GM21423 (cell line): ENCODE results near the gene PUM2.
"Not testable (repeated sequence)": the region's sequence is repeated elsewhere in the genome, so short reads cannot be mapped to it uniquely, and the experiment has no call there.

Source experiments
- ATAC-seq: cut with Tn5 transposase; IDR thresholded peaks from one replicate; pipeline ENCODE4 v1.9.1; 2021; ENCODE audit warnings: mild to moderate bottlenecking, moderate library complexity; ENCODE audit not compliant: unreplicated experiment

Gene PUM2

DNA sequence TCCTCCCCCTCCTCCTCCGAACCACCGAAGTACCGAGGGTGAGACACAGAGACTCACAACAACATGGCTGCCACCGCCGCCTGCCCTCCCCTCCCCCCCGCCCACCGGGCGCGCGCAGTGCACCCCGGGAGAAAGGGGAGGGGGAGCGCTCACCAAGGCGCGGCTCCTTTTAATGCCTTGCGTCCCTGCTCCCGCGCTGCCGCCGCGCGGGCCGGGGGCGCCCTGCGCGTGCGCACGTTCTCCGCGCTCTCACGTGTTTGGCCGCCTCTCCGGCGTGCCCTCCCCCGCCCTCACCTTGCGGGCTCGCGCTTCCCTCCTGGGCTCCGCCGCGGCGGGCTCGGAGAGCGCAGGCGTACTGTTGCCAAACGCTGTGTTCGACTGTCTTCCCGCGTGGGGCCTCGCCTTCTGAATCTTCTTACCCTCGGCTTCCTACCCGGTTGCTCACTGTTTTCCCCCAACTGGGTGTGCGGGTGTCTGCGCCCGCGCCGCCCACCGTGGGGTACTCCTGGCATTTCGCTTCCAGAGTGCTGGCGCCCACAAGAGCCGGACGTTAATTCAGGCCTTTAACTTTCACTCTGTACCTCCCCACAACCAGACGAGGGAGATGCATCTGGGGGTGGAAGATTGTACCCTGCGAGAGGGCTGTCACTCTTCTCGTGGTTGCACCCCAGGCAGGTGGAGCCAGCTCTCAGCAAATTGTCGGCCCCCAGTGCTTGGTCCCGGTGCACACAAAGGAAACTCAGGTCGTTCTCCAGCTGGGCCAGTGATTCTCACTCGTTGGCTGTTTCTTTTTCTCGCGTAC, at the start of gene PUM2:
TSS of gene PUM2 (minus strand) at position 92 of the 802 bp plus-strand sequence. CDS start 23,484 bp downstream, outside the sequence.
- peak; percentile 80 for ATAC-seq

- ATAC-seq, result no peak
Observed at GRCh38 chr2:20400306-20400705, 49.7 kb upstream of the PUM2 start.

DNA sequence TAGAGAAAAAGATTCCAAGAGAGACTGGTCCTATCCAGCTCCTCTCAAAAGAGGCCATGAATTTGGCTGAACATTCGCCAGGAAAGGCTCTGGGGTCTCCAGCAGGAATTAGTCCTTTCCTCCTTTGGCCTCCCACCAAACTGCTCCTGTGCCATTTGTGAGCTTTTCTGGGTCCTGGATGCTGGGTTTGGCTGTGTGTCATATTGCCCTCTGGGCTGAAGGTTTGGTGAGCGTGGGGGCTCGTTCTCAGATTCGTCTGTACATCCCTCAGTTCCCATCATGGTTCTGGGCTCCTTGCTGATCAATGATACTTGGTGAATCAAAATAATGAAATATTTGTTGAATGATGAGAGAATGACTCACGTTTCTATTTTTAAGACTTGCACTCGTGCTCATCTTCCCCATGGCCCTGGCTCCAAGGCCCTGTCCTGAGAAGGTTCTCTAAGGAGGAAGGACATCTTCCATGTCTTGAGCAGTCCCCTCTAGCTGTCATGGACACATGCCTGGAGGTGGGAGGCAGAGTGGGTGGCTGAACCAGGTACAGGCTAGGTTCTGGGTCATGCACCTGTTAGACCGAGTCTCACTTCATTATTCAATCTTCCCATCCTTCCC, 48.4 kb upstream of the PUM2 start:
- no peak for ATAC-seq

- ATAC-seq, result no peak
Observed at GRCh38 chr2:20397811-20398447, 47.3 kb upstream of the PUM2 start.

DNA sequence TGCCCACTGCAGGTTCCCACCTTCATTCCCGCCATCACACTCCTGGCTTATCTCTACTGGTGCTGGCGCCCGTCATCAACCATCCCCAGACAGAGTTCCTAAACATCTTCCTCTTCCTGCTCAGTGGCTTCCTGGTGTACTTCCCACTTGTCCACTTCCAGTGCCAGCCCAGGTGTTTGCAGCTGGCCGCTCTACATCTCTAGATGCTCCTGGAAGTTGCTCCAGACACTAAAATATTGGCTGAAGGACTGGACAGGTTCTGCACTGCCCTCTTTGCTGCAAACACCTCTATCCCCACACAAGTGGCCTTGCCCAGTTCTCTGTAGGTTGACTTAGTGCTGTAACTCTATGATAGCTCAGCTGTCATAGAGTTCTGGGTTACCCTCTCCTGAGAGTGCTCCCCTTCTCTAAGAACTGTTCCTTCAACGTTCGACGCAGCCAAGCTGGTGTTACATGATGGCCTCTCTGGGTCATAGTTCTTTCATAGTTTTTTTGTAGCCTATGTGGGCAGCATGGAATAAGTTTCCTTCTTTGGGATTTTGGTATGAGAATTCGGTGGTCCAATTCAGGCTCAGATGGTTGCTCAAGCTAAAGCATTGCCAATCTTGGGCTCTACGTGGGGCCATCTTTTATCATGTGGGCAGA, 45.8 kb upstream of the PUM2 start:
- no peak for ATAC-seq

DNA sequence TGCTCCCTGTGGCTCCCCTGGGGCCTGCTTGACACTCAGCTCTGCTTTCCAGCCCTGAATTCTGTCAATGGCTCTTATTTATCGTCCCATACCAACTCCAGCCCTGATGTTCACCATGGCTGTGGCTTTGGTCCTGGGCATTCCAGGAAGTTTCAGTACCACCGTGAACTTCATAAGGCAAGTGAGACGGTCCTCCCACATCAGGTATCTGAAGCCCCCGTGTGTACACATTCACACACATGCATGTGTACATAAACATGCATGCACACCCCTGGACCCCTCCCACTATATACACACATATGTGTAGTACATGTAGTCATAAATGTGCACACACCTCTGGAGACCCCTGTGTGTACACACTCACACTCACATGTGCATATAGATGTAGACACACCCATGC, 43.3 kb upstream of the PUM2 start:
- ATAC-seq, result no peak

- ATAC-seq, result no peak
Observed at GRCh38 chr2:20391951-20392699, 41.5 kb upstream of the PUM2 start.

GRCh38 chr2:20390524-20391123, 40.0 kb upstream of the PUM2 start:
- no peak for ATAC-seq

- ATAC-seq, result no peak
Observed at GRCh38 chr2:20384953-20385352, 34.3 kb upstream of the PUM2 start.

- no peak for ATAC-seq
Observed at GRCh38 chr2:20382965-20383810, 32.5 kb upstream of the PUM2 start.

DNA sequence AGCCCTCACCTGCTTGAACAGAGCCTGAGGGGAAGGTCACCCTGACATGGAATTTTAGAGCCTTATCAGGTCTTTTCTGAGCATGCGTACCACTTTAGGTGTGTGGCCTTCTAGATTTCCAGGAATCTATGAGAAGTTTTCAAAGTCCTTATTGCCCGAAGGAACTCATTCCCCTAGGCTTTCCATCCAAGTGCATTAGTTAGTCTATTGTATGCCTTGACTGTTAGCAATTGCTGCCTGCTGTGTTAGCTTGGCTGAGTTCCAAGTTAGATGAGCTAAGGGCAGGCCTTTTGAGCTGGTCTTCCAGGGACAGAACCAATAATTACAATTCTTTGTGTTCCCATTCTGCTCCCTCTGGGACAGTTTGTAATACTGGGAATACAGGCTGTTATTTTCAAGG, 30.8 kb upstream of the PUM2 start:
- ATAC-seq, result no peak

GRCh38 chr2:20378891-20379519, 28.4 kb upstream of the PUM2 start:
- no peak for ATAC-seq

- no peak for ATAC-seq
Observed at GRCh38 chr2:20378341-20378740, 27.7 kb upstream of the PUM2 start.

GRCh38 chr2:20377741-20378140, 27.1 kb upstream of the PUM2 start:
- no peak for ATAC-seq

GRCh38 chr2:20374982-20375381, 24.3 kb upstream of the PUM2 start:
- not testable (repeated sequence) for ATAC-seq

DNA sequence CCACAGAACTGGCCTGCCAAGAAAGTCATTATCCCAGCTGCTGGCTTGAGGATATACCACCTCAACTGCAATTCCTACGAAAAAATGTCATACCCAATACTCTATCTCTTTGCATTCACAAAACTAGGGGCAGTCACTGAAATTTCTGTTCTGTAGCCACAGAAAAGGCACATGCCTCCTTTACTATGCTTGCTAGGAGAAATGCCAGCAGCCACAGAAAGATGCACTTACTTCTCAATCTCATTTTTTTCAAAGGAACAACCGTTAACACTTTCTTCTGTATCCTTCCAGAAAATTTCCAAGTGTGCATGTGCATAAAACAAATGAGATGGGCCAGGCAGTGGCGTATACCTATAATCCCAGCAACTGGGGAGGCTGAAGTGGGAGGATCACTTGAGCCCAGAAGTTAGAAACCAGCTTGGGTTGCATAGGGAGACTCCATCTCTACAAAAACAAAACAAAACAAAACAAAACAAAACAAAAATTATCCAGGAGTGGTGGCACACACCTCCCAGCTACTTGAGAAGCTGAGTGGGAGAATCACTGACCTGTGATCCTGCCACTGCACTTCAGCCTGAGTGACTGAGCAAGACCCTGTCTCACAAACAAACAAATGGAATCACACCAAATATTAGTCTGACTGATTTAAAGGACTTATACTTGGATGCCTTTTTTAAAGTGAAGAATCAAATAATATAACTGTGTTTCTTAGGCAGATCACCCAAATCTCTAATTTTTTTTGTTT, 22.4 kb upstream of the PUM2 start:
- ATAC-seq, result no peak

DNA sequence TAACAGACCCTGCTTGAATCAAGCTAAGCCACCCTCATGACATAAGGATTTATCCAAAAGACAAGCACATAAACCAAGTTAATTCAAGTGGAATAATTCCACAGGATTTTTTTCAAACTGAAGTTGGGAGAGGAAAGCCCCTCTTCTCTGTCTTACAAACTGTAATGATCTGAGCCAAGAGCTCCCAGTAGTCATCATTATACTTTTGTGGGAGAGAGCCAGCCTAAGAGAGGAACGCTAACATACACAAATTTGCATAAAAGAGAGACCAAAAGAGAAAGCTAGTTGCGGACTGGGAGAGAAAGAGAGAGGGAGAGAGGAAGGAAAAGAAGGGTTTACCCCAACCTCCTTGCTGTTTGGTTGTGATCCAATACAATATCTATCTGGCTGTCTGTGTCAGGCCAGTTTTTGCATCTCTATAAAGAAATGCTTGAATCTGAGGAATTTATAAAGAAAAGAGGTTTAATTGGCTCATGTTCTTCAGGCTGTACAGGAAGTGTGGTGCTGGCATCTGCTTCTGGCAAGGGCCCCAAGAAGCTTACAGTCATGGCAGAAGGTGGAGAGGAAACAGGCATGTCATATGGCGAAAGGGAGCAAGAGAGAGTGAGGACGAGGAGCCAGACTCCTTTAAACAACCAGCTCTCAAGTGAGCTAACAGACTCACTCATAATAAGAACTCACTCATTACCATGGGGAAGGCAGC, 20.8 kb upstream of the PUM2 start:
- no peak for ATAC-seq

- ATAC-seq, result no peak
Observed at GRCh38 chr2:20370191-20370590, 19.5 kb upstream of the PUM2 start.
